ENCODE data around the gene HS3ST1.

DNA sequence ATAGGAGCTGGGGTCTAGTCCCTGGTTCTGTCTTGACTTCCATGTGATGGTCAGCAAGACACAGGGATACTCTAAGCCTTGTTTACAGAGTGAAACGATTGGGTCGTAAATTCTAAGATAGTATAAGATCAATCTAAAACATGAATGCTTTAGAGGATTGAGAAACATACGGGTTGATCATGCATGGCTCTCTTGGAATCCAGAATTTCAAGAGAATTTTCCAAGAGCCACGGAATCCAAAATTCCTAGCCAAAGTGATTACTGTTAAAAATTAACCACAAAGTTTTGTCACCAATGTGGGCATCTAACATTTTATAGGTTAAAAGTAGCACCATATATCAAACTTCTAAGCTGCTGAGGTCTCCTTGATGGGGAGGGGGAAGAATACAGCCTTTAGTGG, 16.5 kb downstream of the HS3ST1 start:
- TF ChIP-seq, protein P1, sequence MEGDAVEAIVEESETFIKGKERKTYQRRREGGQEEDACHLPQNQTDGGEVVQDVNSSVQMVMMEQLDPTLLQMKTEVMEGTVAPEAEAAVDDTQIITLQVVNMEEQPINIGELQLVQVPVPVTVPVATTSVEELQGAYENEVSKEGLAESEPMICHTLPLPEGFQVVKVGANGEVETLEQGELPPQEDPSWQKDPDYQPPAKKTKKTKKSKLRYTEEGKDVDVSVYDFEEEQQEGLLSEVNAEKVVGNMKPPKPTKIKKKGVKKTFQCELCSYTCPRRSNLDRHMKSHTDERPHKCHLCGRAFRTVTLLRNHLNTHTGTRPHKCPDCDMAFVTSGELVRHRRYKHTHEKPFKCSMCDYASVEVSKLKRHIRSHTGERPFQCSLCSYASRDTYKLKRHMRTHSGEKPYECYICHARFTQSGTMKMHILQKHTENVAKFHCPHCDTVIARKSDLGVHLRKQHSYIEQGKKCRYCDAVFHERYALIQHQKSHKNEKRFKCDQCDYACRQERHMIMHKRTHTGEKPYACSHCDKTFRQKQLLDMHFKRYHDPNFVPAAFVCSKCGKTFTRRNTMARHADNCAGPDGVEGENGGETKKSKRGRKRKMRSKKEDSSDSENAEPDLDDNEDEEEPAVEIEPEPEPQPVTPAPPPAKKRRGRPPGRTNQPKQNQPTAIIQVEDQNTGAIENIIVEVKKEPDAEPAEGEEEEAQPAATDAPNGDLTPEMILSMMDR (conservative IDR thresholded peaks at IDR 0.05; ENCODE audit: low read depth, low read length): no peak
- no peak for TF ChIP-seq EZH2 (IDR thresholded peaks at IDR 0.05; ENCODE audit: low read length, unreplicated experiment)

All from PC-3 (cell line).